GM13976 (cell line): ENCODE measurements around the gene CYBRD1.

Experiments
- DNase-seq: peaks from one replicate; pipeline ENCODE4 v3.0.0; 2012; ENCODE audit warnings: low spot score
- CTCF ChIP-seq: IDR thresholded peaks from 2 replicates; pipeline ENCODE4 v1.5.1; 2012; ENCODE audit warnings: borderline replicate concordance, mild to moderate bottlenecking; ENCODE audit not compliant: insufficient read depth; ENCODE audit errors: extremely low read depth, missing control alignments, control extremely low read depth
- in situ Hi-C: fragments of 300-500 bp; cut with MboI; formaldehyde crosslinking; loops from one replicate; pipeline ENCODE4 v1.12.0; 2022; ENCODE audit warnings: low sequenced_read_pairs, mixed read lengths, inconsistent platforms; ENCODE audit not compliant: unreplicated experiment

CYBRD1 gene

GRCh38 chr2:171482877-171483276 lies 39.4 kb upstream of the CYBRD1 start:
- no peak for DNase-seq
- TF ChIP-seq CTCF = no peak
- in situ Hi-C loops = no loop called here

GRCh38 chr2:171483793-171484192 lies 38.5 kb upstream of the CYBRD1 start:
- TF ChIP-seq CTCF = no peak
- DNase-seq = no peak
- in situ Hi-C loops = no loop called here

- in situ Hi-C loops = no loop called here
- DNase-seq = no peak
- TF ChIP-seq CTCF = no peak
Measured at GRCh38 chr2:171485116-171485515, 37.2 kb upstream of the CYBRD1 start.

GRCh38 chr2:171487201-171487600 lies 35.1 kb upstream of the CYBRD1 start:
- DNase-seq = no peak
- in situ Hi-C loops = no loop called here
- no peak for TF ChIP-seq CTCF

GRCh38 chr2:171487803-171488259 lies 34.4 kb upstream of the CYBRD1 start:
- in situ Hi-C loops = no loop called here
- no peak for TF ChIP-seq CTCF
- DNase-seq = no peak

GRCh38 chr2:171490577-171490976 lies 31.7 kb upstream of the CYBRD1 start:
- TF ChIP-seq CTCF = no peak
- in situ Hi-C loops = no loop called here
- no peak for DNase-seq

GRCh38 chr2:171491292-171491691 lies 31.0 kb upstream of the CYBRD1 start:
- no peak for TF ChIP-seq CTCF
- DNase-seq = no peak
- in situ Hi-C loops = no loop called here
